ENCODE results near the gene BICDL2.
"Not testable (repeated sequence)": the region's sequence is repeated elsewhere in the genome, so short reads cannot be mapped to it uniquely, and the experiment has no call there.

Gene BICDL2

GRCh38 chr16:3074860-3075522 is 38.2 kb upstream of the BICDL2 start:
- H3K27me3 ChIP-seq (ENCODE audit: control insufficient read depth, insufficient read depth, low read length), result peaks cover 5% of the 10 kb centered on the region; the same call in 1 of the 2 replicates
- H3K27ac ChIP-seq (ENCODE audit: low read depth, low read length), result no peak overlapping the region
- H3K4me1 ChIP-seq (ENCODE audit: control insufficient read depth, insufficient read depth, low read length), result peaks cover 14% of the 10 kb centered on the region
- no peak overlapping the region for H3K4me3 ChIP-seq (ENCODE audit: low read depth, low read length)
- H3K9ac ChIP-seq (ENCODE audit: low read length), result no peak overlapping the region
- no peaks in the 10 kb centered on the region for H3K36me3 ChIP-seq (ENCODE audit: control insufficient read depth, insufficient read depth, low read length)
- no peaks in the 10 kb centered on the region for H3K9me3 ChIP-seq (ENCODE audit: control insufficient read depth, insufficient read depth, low read depth, low read length)

- peaks cover 5% of the 10 kb centered on the region; the same call in 1 of the 2 replicates for H3K27me3 ChIP-seq (ENCODE audit: control insufficient read depth, insufficient read depth, low read length)
- no peak overlapping the region for H3K27ac ChIP-seq (ENCODE audit: low read depth, low read length)
- no peak overlapping the region for H3K9ac ChIP-seq (ENCODE audit: low read length)
- H3K4me3 ChIP-seq (ENCODE audit: low read depth, low read length), result no peak overlapping the region
- H3K4me1 ChIP-seq (ENCODE audit: control insufficient read depth, insufficient read depth, low read length), result peaks cover 12% of the 10 kb centered on the region
- H3K36me3 ChIP-seq (ENCODE audit: control insufficient read depth, insufficient read depth, low read length), result no peaks in the 10 kb centered on the region
- no peaks in the 10 kb centered on the region for H3K9me3 ChIP-seq (ENCODE audit: control insufficient read depth, insufficient read depth, low read depth, low read length)
Measured at GRCh38 chr16:3073448-3073847, 36.7 kb upstream of the BICDL2 start.

- not testable (repeated sequence) for H3K4me3 ChIP-seq (ENCODE audit: low read depth, low read length); H3K27me3 ChIP-seq (ENCODE audit: control insufficient read depth, insufficient read depth, low read length); H3K36me3 ChIP-seq (ENCODE audit: control insufficient read depth, insufficient read depth, low read length); H3K9ac ChIP-seq (ENCODE audit: low read length); H3K27ac ChIP-seq (ENCODE audit: low read depth, low read length); H3K9me3 ChIP-seq (ENCODE audit: control insufficient read depth, insufficient read depth, low read depth, low read length)
- H3K4me1 ChIP-seq (ENCODE audit: control insufficient read depth, insufficient read depth, low read length), result peaks cover 10% of the 10 kb centered on the region; the same call in 1 of the 2 replicates
Measured at GRCh38 chr16:3072576-3073263, 36.0 kb upstream of the BICDL2 start.

GRCh38 chr16:3072148-3072547 is 35.4 kb upstream of the BICDL2 start:
- H3K27ac ChIP-seq (ENCODE audit: low read depth, low read length); H3K9me3 ChIP-seq (ENCODE audit: control insufficient read depth, insufficient read depth, low read depth, low read length); H3K4me3 ChIP-seq (ENCODE audit: low read depth, low read length); H3K36me3 ChIP-seq (ENCODE audit: control insufficient read depth, insufficient read depth, low read length); H3K27me3 ChIP-seq (ENCODE audit: control insufficient read depth, insufficient read depth, low read length); H3K9ac ChIP-seq (ENCODE audit: low read length): not testable (repeated sequence)
- peaks cover 10% of the 10 kb centered on the region; the same call in 1 of the 2 replicates for H3K4me1 ChIP-seq (ENCODE audit: control insufficient read depth, insufficient read depth, low read length)

- H3K4me3 ChIP-seq (ENCODE audit: low read depth, low read length), result no peak overlapping the region
- no peak overlapping the region for H3K27ac ChIP-seq (ENCODE audit: low read depth, low read length)
- no peaks in the 10 kb centered on the region for H3K9me3 ChIP-seq (ENCODE audit: control insufficient read depth, insufficient read depth, low read depth, low read length)
- H3K36me3 ChIP-seq (ENCODE audit: control insufficient read depth, insufficient read depth, low read length), result no peaks in the 10 kb centered on the region
- peaks cover 10% of the 10 kb centered on the region; the same call in 1 of the 2 replicates for H3K4me1 ChIP-seq (ENCODE audit: control insufficient read depth, insufficient read depth, low read length)
- no peak overlapping the region for H3K9ac ChIP-seq (ENCODE audit: low read length)
- H3K27me3 ChIP-seq (ENCODE audit: control insufficient read depth, insufficient read depth, low read length), result peaks cover 5% of the 10 kb centered on the region; the same call in 1 of the 2 replicates
Measured at GRCh38 chr16:3071655-3072054, 34.9 kb upstream of the BICDL2 start.

GRCh38 chr16:3070608-3071111 is 33.9 kb upstream of the BICDL2 start:
- Histone ChIP-seq H3K36me3 (ENCODE audit: control insufficient read depth, insufficient read depth, low read length) (no peaks in the 10 kb centered on the region), H3K4me3 (ENCODE audit: low read depth, low read length) (no peak overlapping the region), H3K9me3 (ENCODE audit: control insufficient read depth, insufficient read depth, low read depth, low read length) (no peaks in the 10 kb centered on the region), H3K9ac (ENCODE audit: low read length) (no peak overlapping the region), H3K4me1 (ENCODE audit: control insufficient read depth, insufficient read depth, low read length) (peaks cover 16% of the 10 kb centered on the region; the same call in 1 of the 2 replicates), H3K27me3 (ENCODE audit: control insufficient read depth, insufficient read depth, low read length) (peaks cover 5% of the 10 kb centered on the region; the same call in 1 of the 2 replicates), H3K27ac (ENCODE audit: low read depth, low read length) (no peak overlapping the region)

- not testable (repeated sequence) for H3K27me3 ChIP-seq (ENCODE audit: control insufficient read depth, insufficient read depth, low read length); H3K4me3 ChIP-seq (ENCODE audit: low read depth, low read length); H3K27ac ChIP-seq (ENCODE audit: low read depth, low read length); H3K36me3 ChIP-seq (ENCODE audit: control insufficient read depth, insufficient read depth, low read length); H3K9ac ChIP-seq (ENCODE audit: low read length); H3K9me3 ChIP-seq (ENCODE audit: control insufficient read depth, insufficient read depth, low read depth, low read length)
- H3K4me1 ChIP-seq (ENCODE audit: control insufficient read depth, insufficient read depth, low read length), result peaks cover 30% of the 10 kb centered on the region
Measured at GRCh38 chr16:3069146-3069545, 32.4 kb upstream of the BICDL2 start.

GRCh38 chr16:3068487-3068886 is 31.7 kb upstream of the BICDL2 start:
- H3K36me3 ChIP-seq (ENCODE audit: control insufficient read depth, insufficient read depth, low read length), result no peaks in the 10 kb centered on the region
- no peak overlapping the region for H3K9ac ChIP-seq (ENCODE audit: low read length)
- H3K9me3 ChIP-seq (ENCODE audit: control insufficient read depth, insufficient read depth, low read depth, low read length), result no peaks in the 10 kb centered on the region
- H3K27me3 ChIP-seq (ENCODE audit: control insufficient read depth, insufficient read depth, low read length), result no peaks in the 10 kb centered on the region
- H3K27ac ChIP-seq (ENCODE audit: low read depth, low read length), result no peak overlapping the region
- no peak overlapping the region for H3K4me3 ChIP-seq (ENCODE audit: low read depth, low read length)
- peaks cover 34% of the 10 kb centered on the region for H3K4me1 ChIP-seq (ENCODE audit: control insufficient read depth, insufficient read depth, low read length)

- Histone ChIP-seq H3K27ac (ENCODE audit: low read depth, low read length) (no peak overlapping the region), H3K9me3 (ENCODE audit: control insufficient read depth, insufficient read depth, low read depth, low read length) (no peaks in the 10 kb centered on the region), H3K27me3 (ENCODE audit: control insufficient read depth, insufficient read depth, low read length) (no peaks in the 10 kb centered on the region), H3K4me1 (ENCODE audit: control insufficient read depth, insufficient read depth, low read length) (peaks cover 31% of the 10 kb centered on the region), H3K9ac (ENCODE audit: low read length) (peak overlapping the region; percentile 23), H3K4me3 (ENCODE audit: low read depth, low read length) (peak overlapping the region; percentile 6; the same call in 1 of the 2 replicates), H3K36me3 (ENCODE audit: control insufficient read depth, insufficient read depth, low read length) (no peaks in the 10 kb centered on the region)
Measured at GRCh38 chr16:3066440-3066748, 29.6 kb upstream of the BICDL2 start.

GRCh38 chr16:3065742-3066439 is 29.1 kb upstream of the BICDL2 start:
- H3K4me1 ChIP-seq (ENCODE audit: control insufficient read depth, insufficient read depth, low read length), result peaks cover 31% of the 10 kb centered on the region
- H3K9ac ChIP-seq (ENCODE audit: low read length), result peak overlapping the region; percentile 56
- no peaks in the 10 kb centered on the region for H3K9me3 ChIP-seq (ENCODE audit: control insufficient read depth, insufficient read depth, low read depth, low read length)
- no peak overlapping the region; the same call in 1 of the 2 replicates for H3K27ac ChIP-seq (ENCODE audit: low read depth, low read length)
- H3K36me3 ChIP-seq (ENCODE audit: control insufficient read depth, insufficient read depth, low read length), result no peaks in the 10 kb centered on the region
- no peaks in the 10 kb centered on the region for H3K27me3 ChIP-seq (ENCODE audit: control insufficient read depth, insufficient read depth, low read length)
- peak overlapping the region; percentile 6; the same call in 1 of the 2 replicates for H3K4me3 ChIP-seq (ENCODE audit: low read depth, low read length)
